H9 (cell line): ENCODE measurements around the gene CD53. TPM values are rescaled to one million over a fixed set of nuclear protein-coding genes. Genes with fewer than 3 reads are reported as not detected.

Source experiments
- DNase-seq: peaks from one replicate; pipeline ENCODE4 v3.0.0-alpha.2; 2017
- H2AFZ ChIP-seq: one replicate; pipeline ENCODE4 v1.6.1; 2013; ENCODE audit warnings: mild to moderate bottlenecking, low read length, control low read depth, moderate library complexity
- H2AK5ac ChIP-seq: 2 replicates; pipeline ENCODE4 v1.6.1; 2013; ENCODE audit warnings: low read length, control low read depth, mixed read lengths; ENCODE audit not compliant: insufficient read length
- H2BK120ac ChIP-seq: one replicate; pipeline ENCODE4 v1.6.1; 2013; ENCODE audit warnings: low read depth, mild to moderate bottlenecking, low read length, control low read depth, inconsistent platforms; ENCODE audit not compliant: poor library complexity, severe bottlenecking
- H2BK12ac ChIP-seq: 2 replicates; pipeline ENCODE4 v1.6.1; 2013; ENCODE audit warnings: low read length, control low read depth, mixed read lengths, low read depth; ENCODE audit not compliant: insufficient read length
- H2BK15ac ChIP-seq: 2 replicates; pipeline ENCODE4 v1.6.1; 2013; ENCODE audit warnings: low read depth, low read length, control low read depth
- H2BK20ac ChIP-seq: one replicate; pipeline ENCODE4 v1.6.1; 2013; ENCODE audit warnings: low read depth, mild to moderate bottlenecking, low read length, control low read depth, inconsistent platforms; ENCODE audit not compliant: poor library complexity, severe bottlenecking
- H2BK5ac ChIP-seq: 2 replicates; pipeline ENCODE4 v1.6.1; 2013; ENCODE audit warnings: low read length, control low read depth, mixed read lengths; ENCODE audit not compliant: insufficient read length
- H3K14ac ChIP-seq: 2 replicates; pipeline ENCODE4 v1.6.1; 2013; ENCODE audit warnings: low read length, control low read depth; ENCODE audit not compliant: insufficient read depth
- H3K18ac ChIP-seq: 2 replicates; pipeline ENCODE4 v1.6.1; 2013; ENCODE audit warnings: low read depth, mild to moderate bottlenecking, mixed read lengths, low read length, control low read depth; ENCODE audit not compliant: insufficient read length
- H3K23ac ChIP-seq: 2 replicates; pipeline ENCODE4 v1.6.1; 2013; ENCODE audit warnings: low read length, control low read depth, mixed read lengths, low read depth; ENCODE audit not compliant: insufficient read length
- H3K23me2 ChIP-seq: 2 replicates; pipeline ENCODE4 v1.6.1; 2013; ENCODE audit warnings: low read depth, mild to moderate bottlenecking, mixed read lengths, low read length, control low read depth; ENCODE audit not compliant: insufficient read length, poor library complexity, severe bottlenecking
- H3K27ac ChIP-seq: 2 replicates; pipeline ENCODE4 v1.5.1; 2013; ENCODE audit warnings: low read length, control low read depth, mixed read lengths, low read depth; ENCODE audit not compliant: insufficient read length
- H3K27me3 ChIP-seq: 2 replicates; pipeline ENCODE4 v1.6.1; 2013; ENCODE audit warnings: low read length, control low read depth, inconsistent platforms; ENCODE audit not compliant: insufficient read depth
- H3K4ac ChIP-seq: 2 replicates; pipeline ENCODE4 v1.6.1; 2013; ENCODE audit warnings: low read depth, mild to moderate bottlenecking, control low read depth, inconsistent platforms, low read length, moderate library complexity
- H3K4me1 ChIP-seq: 2 replicates; pipeline ENCODE4 v1.6.1; 2013; ENCODE audit warnings: low read length, control low read depth, inconsistent platforms; ENCODE audit not compliant: insufficient read depth
- H3K4me2 ChIP-seq: 2 replicates; pipeline ENCODE4 v1.6.1; 2013; ENCODE audit warnings: low read length, control low read depth, mixed read lengths; ENCODE audit not compliant: insufficient read length, insufficient read depth
- H3K56ac ChIP-seq: 2 replicates; pipeline ENCODE4 v1.6.1; 2013; ENCODE audit warnings: low read depth, mild to moderate bottlenecking, mixed read lengths, low read length, control low read depth; ENCODE audit not compliant: insufficient read length
- H3K79me1 ChIP-seq: 2 replicates; pipeline ENCODE4 v1.6.1; 2013; ENCODE audit warnings: low read depth, mild to moderate bottlenecking, moderate library complexity, low read length, control low read depth, inconsistent platforms; ENCODE audit not compliant: insufficient read depth, poor library complexity, severe bottlenecking
- H3K79me2 ChIP-seq: 2 replicates; pipeline ENCODE4 v1.6.1; 2013; ENCODE audit warnings: low read length, control low read depth, inconsistent platforms; ENCODE audit not compliant: insufficient read depth
- H3K9ac ChIP-seq: 2 replicates; pipeline ENCODE4 v1.6.1; 2013; ENCODE audit warnings: low read length, control low read depth, mixed read lengths; ENCODE audit not compliant: insufficient read length; ENCODE audit errors: extremely low read depth
- H3K9me3 ChIP-seq: one replicate; pipeline ENCODE4 v1.6.1; 2013; ENCODE audit warnings: low read depth, low read length, inconsistent platforms; ENCODE audit not compliant: control insufficient read depth
- H3T11ph ChIP-seq: one replicate; pipeline ENCODE4 v1.6.1; 2013; ENCODE audit warnings: mild to moderate bottlenecking, low read length, control low read depth, inconsistent platforms
- H4K20me1 ChIP-seq: one replicate; pipeline ENCODE4 v1.6.1; 2013; ENCODE audit not compliant: control insufficient read depth, insufficient read length, insufficient read depth
- H4K5ac ChIP-seq: 2 replicates; pipeline ENCODE4 v1.6.1; 2013; ENCODE audit warnings: low read depth, mild to moderate bottlenecking, mixed read lengths, low read length, control low read depth; ENCODE audit not compliant: insufficient read length
- H4K8ac ChIP-seq: replicated peaks from 2 replicates; pipeline ENCODE4 v1.6.1; 2013; ENCODE audit warnings: low read length, control low read depth, mixed read lengths, low read depth; ENCODE audit not compliant: insufficient read length
- H4K91ac ChIP-seq: 2 replicates; pipeline ENCODE4 v1.6.1; 2013; ENCODE audit warnings: low read depth, mild to moderate bottlenecking, moderate library complexity, mixed read lengths, low read length, control low read depth; ENCODE audit not compliant: insufficient read length
- H3K27ac Mint-ChIP-seq, 3 experiments: 2 replicates in 2 of 3; 3 replicates in 1 of 3; pipeline ENCODE4 v1.8.0; 2020 to 2021; ENCODE audit warnings: mixed read lengths in 3 of 3, mild to moderate bottlenecking in 1 of 3, moderate library complexity in 1 of 3
- H3K27me3 Mint-ChIP-seq: 2 replicates; pipeline ENCODE4 v1.8.0; 2021; ENCODE audit warnings: low read depth, mild to moderate bottlenecking, moderate library complexity, mixed read lengths
- H3K36me3 Mint-ChIP-seq, 3 experiments: 2 replicates in 2 of 3; 3 replicates in 1 of 3; pipeline ENCODE4 v1.8.0; 2020 to 2021; ENCODE audit warnings: low read depth in 3 of 3, mixed read lengths in 3 of 3; ENCODE audit not compliant: insufficient read depth in 1 of 3
- H3K4me1 Mint-ChIP-seq, 2 experiments: 2 replicates each; pipeline ENCODE4 v1.8.0; 2020; ENCODE audit warnings: mixed read lengths in 2 of 2
- H3K4me3 Mint-ChIP-seq, 2 experiments: 2 replicates in 1 of 2; 3 replicates in 1 of 2; pipeline ENCODE4 v1.8.0; 2020 to 2021; ENCODE audit warnings: mild to moderate bottlenecking in 2 of 2, mixed read lengths in 2 of 2, moderate library complexity in 1 of 2
- H3K9me3 Mint-ChIP-seq, 2 experiments: 2 replicates in 1 of 2; 3 replicates in 1 of 2; pipeline ENCODE4 v1.8.0; 2020; ENCODE audit warnings: mild to moderate bottlenecking in 2 of 2, mixed read lengths in 2 of 2, moderate library complexity in 1 of 2
- whole genome bisulfite sequencing: extraction: QIAGEN DNeasy Blood & Tissue Kit; methylation state at CpG from one replicate; pipeline ENCODE4 v1.1.7; 2013; ENCODE audit warnings: missing lambda C conversion rate, low lambda C conversion rate, mixed read lengths; ENCODE audit not compliant: insufficient read length; ENCODE audit errors: extremely low coverage; 5-methylcytosine and 5-hydroxymethylcytosine counted together
- total RNA-seq: library from RNA; stranded (reverse); gene quantifications from 2 replicates; pipeline ENCODE4 v1.2.1, GENCODE V29; 2021
- TF ChIP-seq, protein P1 (sequence below): fragments of 200-600 bp; sonication (generic); conservative IDR thresholded peaks from 3 replicates; pipeline ENCODE4 v1.8.0; 2021; ENCODE audit warnings: antibody characterized with exemption, mild to moderate bottlenecking

Gene CD53
- total RNA-seq, 1 experiment from 2014 or later = 0.15 TPM

- no peaks in the 10 kb centered on the region; the same call in 1 of the 2 replicates for H3K27me3 Mint-ChIP-seq
- no peak overlapping the region; a peak in 1 of 7 replicates for H3K27ac Mint-ChIP-seq
- Histone ChIP-seq H3K4ac (no peak overlapping the region), H2BK15ac (no peak overlapping the region), H3K79me2 (no peaks in the 10 kb centered on the region), H2BK12ac (no peak overlapping the region), H2BK20ac (no peak overlapping the region), H4K8ac (no peak overlapping the region), H3K23ac (no peak overlapping the region), H3K23me2 (no peaks in the 10 kb centered on the region), H3K9ac (no peak overlapping the region), H4K20me1 (no peaks in the 10 kb centered on the region), H2AFZ (no peak overlapping the region), H3K18ac (no peak overlapping the region), H3K56ac (no peak overlapping the region), H2AK5ac (no peak overlapping the region), H4K91ac (no peak overlapping the region), H3K4me1 (no peaks in the 10 kb centered on the region), H3T11ph (no peak overlapping the region), H3K9me3 (no peaks in the 10 kb centered on the region), H2BK5ac (no peak overlapping the region), H3K79me1 (no peaks in the 10 kb centered on the region), H3K14ac (no peak overlapping the region), H2BK120ac (no peak overlapping the region), H3K27ac (no peak overlapping the region), H3K27me3 (no peaks in the 10 kb centered on the region), H3K4me2 (no peak overlapping the region), H4K5ac (no peak overlapping the region)
- H3K36me3 Mint-ChIP-seq = no peaks in the 10 kb centered on the region
- no peak overlapping the region for H3K4me3 Mint-ChIP-seq
- TF ChIP-seq, protein P1, sequence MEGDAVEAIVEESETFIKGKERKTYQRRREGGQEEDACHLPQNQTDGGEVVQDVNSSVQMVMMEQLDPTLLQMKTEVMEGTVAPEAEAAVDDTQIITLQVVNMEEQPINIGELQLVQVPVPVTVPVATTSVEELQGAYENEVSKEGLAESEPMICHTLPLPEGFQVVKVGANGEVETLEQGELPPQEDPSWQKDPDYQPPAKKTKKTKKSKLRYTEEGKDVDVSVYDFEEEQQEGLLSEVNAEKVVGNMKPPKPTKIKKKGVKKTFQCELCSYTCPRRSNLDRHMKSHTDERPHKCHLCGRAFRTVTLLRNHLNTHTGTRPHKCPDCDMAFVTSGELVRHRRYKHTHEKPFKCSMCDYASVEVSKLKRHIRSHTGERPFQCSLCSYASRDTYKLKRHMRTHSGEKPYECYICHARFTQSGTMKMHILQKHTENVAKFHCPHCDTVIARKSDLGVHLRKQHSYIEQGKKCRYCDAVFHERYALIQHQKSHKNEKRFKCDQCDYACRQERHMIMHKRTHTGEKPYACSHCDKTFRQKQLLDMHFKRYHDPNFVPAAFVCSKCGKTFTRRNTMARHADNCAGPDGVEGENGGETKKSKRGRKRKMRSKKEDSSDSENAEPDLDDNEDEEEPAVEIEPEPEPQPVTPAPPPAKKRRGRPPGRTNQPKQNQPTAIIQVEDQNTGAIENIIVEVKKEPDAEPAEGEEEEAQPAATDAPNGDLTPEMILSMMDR = no peak
- WGBS = no CpG with 5 or more reads among the region's 1 CpG
- H3K9me3 Mint-ChIP-seq = peaks cover 9 to 25% of the 10 kb centered on the region in 2 experiments; a peak in 4 of 5 replicates
- no peak for DNase-seq
- peaks cover 0 to 4% of the 10 kb centered on the region in 2 experiments; a peak in 2 of 4 replicates for H3K4me1 Mint-ChIP-seq
These were observed 3.9 kb downstream of the CD53 start for GRCh38 chr1:110876748-110877341.
